Measurements from ENCODE around the gene MAGI2.
A peak's percentile ranks its signal among the peaks of the same experiment; 100 is the strongest.

Gene MAGI2

DNA sequence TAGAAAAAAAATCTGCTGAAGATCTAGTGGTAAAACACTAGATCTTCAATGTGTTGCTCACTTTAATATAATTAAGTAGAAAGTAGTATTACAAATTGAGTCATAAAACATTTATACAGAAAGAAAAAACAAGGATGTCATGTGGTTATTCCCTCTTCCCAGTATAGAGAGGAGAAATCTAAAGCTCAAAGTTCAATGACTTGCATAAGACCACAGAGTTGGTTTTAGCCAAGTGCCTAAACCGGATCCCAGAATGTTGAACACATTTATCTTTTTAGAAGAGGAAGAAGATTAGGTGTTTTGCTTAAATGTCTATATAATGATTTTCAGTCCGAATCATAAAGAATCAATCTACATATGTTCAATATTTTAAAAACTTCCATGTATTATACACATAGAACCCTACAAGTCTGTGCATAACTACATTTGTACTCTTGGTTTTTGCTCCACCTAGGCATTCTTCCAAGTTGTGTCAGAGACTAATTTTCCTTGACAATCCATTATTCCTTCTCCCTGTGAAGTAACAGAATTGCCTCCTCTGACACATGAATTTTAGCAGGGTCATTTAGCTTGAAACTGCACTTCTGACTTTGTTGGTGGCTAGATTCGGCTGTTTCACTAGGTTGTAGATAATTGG is 389.2 kb downstream of the MAGI2 start:
- no peaks in the 10 kb centered on the region for H3K27me3 ChIP-seq (ENCODE audit: insufficient read depth, poor library complexity, severe bottlenecking)
- ATAC-seq (ENCODE audit: low read depth) (no peak), DNase-seq (ENCODE audit: low spot score) (no peak)
- no peak overlapping the region for H3K27ac ChIP-seq (ENCODE audit: poor library complexity, severe bottlenecking)
- no peaks in the 10 kb centered on the region for H3K4me1 ChIP-seq (ENCODE audit: insufficient read depth, poor library complexity, severe bottlenecking)
- no peaks in the 10 kb centered on the region for H3K36me3 ChIP-seq (ENCODE audit: low read depth)
- no peaks in the 10 kb centered on the region for H3K9me3 ChIP-seq (ENCODE audit: severe bottlenecking)
- no peak overlapping the region for H3K4me3 ChIP-seq (ENCODE audit: severe bottlenecking)
- TF ChIP-seq, protein P1, sequence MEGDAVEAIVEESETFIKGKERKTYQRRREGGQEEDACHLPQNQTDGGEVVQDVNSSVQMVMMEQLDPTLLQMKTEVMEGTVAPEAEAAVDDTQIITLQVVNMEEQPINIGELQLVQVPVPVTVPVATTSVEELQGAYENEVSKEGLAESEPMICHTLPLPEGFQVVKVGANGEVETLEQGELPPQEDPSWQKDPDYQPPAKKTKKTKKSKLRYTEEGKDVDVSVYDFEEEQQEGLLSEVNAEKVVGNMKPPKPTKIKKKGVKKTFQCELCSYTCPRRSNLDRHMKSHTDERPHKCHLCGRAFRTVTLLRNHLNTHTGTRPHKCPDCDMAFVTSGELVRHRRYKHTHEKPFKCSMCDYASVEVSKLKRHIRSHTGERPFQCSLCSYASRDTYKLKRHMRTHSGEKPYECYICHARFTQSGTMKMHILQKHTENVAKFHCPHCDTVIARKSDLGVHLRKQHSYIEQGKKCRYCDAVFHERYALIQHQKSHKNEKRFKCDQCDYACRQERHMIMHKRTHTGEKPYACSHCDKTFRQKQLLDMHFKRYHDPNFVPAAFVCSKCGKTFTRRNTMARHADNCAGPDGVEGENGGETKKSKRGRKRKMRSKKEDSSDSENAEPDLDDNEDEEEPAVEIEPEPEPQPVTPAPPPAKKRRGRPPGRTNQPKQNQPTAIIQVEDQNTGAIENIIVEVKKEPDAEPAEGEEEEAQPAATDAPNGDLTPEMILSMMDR (IDR thresholded peaks at IDR 0.05; ENCODE audit: poor library complexity, severe bottlenecking) = no peak

DNA sequence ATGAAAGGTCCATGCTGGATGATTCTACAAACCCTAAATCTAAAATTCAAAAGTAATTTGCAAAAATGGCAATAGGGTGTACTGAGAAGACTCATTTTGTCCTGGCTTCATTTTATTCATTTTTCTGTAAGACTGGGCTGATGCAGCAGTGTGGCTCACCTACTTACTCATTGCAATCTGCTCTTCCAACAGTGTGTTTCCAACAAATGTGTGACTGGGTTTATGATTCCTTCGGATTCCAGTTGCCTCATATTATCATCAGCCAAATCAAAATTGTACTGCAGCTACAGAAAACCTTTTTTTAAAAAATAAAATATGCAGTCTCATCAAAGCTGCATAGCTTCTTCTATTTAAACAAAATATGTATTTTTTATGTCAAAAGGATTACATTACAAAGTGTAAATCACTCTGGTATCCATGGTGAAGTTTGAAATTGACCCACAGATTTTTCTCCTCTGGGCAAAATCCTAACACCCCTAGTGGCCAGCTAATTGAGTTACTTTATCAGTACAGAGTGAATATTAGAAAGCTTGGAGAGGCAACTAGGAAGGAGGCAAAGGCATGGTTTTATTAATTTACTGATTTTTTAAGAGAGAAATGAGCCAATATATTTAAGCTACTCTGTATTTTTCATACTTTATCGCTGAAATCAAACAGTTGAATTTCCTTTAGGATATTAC is 390.3 kb downstream of the MAGI2 start:
- TF ChIP-seq, protein P1 (IDR thresholded peaks at IDR 0.05; ENCODE audit: poor library complexity, severe bottlenecking) = no peak
- no peaks in the 10 kb centered on the region for H3K36me3 ChIP-seq (ENCODE audit: low read depth)
- no peaks in the 10 kb centered on the region for H3K4me1 ChIP-seq (ENCODE audit: insufficient read depth, poor library complexity, severe bottlenecking)
- DNase-seq (ENCODE audit: low spot score) (no peak), ATAC-seq (ENCODE audit: low read depth) (0 out of 3 replicates have a peak, but pooled peaks have one; percentile 33)
- H3K27me3 ChIP-seq (ENCODE audit: insufficient read depth, poor library complexity, severe bottlenecking) = no peaks in the 10 kb centered on the region
- no peak overlapping the region for H3K4me3 ChIP-seq (ENCODE audit: severe bottlenecking)
- H3K9me3 ChIP-seq (ENCODE audit: severe bottlenecking) = no peaks in the 10 kb centered on the region
- no peak overlapping the region for H3K27ac ChIP-seq (ENCODE audit: poor library complexity, severe bottlenecking)

DNA sequence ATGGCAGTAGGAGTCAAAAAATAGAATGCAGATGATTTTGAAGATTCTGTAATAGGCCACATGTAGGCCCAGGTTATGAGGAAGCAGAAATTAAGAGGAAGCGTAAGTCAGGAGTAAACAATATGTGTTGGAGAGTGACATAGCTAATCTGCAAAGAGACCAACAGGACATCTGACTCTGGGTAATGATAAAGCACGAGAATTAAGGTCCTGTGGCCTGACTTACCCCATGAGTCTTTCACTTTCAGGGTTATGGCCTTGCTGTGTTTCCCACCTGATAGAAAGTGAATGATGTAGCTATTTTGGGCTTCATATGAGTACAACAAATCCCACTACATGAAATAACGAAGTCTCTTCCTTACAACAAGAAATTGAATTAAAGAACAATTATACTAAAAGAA is 393.0 kb downstream of the MAGI2 start:
- Histone ChIP-seq H3K36me3 (ENCODE audit: low read depth) (no peaks in the 10 kb centered on the region), H3K4me1 (ENCODE audit: insufficient read depth, poor library complexity, severe bottlenecking) (peaks cover 4% of the 10 kb centered on the region), H3K27me3 (ENCODE audit: insufficient read depth, poor library complexity, severe bottlenecking) (no peaks in the 10 kb centered on the region), H3K27ac (ENCODE audit: poor library complexity, severe bottlenecking) (no peak overlapping the region), H3K9me3 (ENCODE audit: severe bottlenecking) (no peaks in the 10 kb centered on the region), H3K4me3 (ENCODE audit: severe bottlenecking) (no peak overlapping the region)
- DNase-seq (ENCODE audit: low spot score) = no peak
- no peak for ATAC-seq (ENCODE audit: low read depth)
- TF ChIP-seq, protein P1 (IDR thresholded peaks at IDR 0.05; ENCODE audit: poor library complexity, severe bottlenecking) = no peak

DNA sequence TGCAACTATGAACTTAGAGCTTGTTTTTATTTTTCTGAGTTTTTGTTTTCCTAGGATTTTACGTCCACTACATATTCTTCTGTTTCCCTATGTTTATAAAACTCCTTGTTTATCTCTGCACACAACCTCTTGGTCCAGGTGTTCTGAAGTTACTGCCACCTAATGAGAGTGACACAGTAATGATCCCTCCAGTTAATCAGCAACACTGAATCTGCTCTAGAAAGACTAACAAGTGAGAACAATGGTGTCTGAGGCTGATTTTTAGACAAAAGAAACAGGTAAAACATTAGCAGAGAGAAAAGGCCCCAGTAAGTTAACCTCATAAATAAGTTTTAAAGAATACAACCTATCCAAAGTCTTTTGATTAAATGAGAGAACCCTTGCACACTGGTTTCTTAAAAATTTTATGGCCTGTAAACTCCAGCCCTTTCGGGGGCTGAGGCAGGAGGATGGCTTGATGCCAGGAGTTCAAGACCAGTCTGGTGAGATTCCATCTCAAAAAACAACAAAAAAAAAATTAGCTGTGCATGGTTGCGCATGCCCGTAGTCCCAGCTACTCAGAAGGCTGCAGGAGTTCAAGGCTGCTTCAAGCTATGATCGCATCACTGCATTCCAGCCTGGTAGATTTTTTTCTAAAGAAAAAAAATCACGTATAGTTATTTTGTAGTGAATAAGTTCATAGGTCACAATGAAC is 397.6 kb downstream of the MAGI2 start:
- peak; percentile 76 for ATAC-seq (ENCODE audit: low read depth)
- Histone ChIP-seq H3K4me1 (ENCODE audit: insufficient read depth, poor library complexity, severe bottlenecking) (peaks cover 4% of the 10 kb centered on the region), H3K36me3 (ENCODE audit: low read depth) (no peaks in the 10 kb centered on the region), H3K27ac (ENCODE audit: poor library complexity, severe bottlenecking) (no peak overlapping the region), H3K9me3 (ENCODE audit: severe bottlenecking) (no peaks in the 10 kb centered on the region), H3K4me3 (ENCODE audit: severe bottlenecking) (no peak overlapping the region), H3K27me3 (ENCODE audit: insufficient read depth, poor library complexity, severe bottlenecking) (no peaks in the 10 kb centered on the region)
- TF ChIP-seq, protein P1 (IDR thresholded peaks at IDR 0.05; ENCODE audit: poor library complexity, severe bottlenecking) = no peak
- DNase-seq (ENCODE audit: low spot score) = no peak
